HL-60 (cell line): ENCODE data around the gene ELN.

ENCODE experiments used
- CTCF ChIP-seq: IDR thresholded peaks from one replicate; pipeline ENCODE4 v1.5.1; 2011; ENCODE audit warnings: low read length, control low read depth, inconsistent platforms; ENCODE audit not compliant: insufficient read depth
- GABPA ChIP-seq: IDR thresholded peaks from 2 replicates; pipeline ENCODE4 v1.6.1; 2012; ENCODE audit warnings: low read depth

GRCh38 chr7:73995821-73996511 is 32.0 kb upstream of the ELN start:
- TF ChIP-seq CTCF: no peak
- TF ChIP-seq GABPA: no peak
